Gastrocnemius medialis (tissue), 4 donors: ENCODE measurements around the gene ZNF407.

Experiments used
- CTCF ChIP-seq, 5 experiments: fragments of 450-650 bp in 3 of 5; fragments of 200-600 bp in 2 of 5; sonication (generic) in 2 of 5; IDR thresholded peaks in 4 of 5; conservative IDR thresholded peaks in 1 of 5; 1 replicate in 4 of 5; 2 replicates in 1 of 5; pipeline ENCODE4 v1.5.1; 2016 to 2019; ENCODE audit warnings: antibody characterized with exemption in 5 of 5, mild to moderate bottlenecking in 3 of 5, moderate library complexity in 3 of 5
- POLR2A ChIP-seq, 2 donors: fragments of 450-650 bp; IDR thresholded peaks; one replicate each; pipeline ENCODE4 v1.6.1; 2017; ENCODE audit warnings: antibody characterized with exemption in 2 of 2, mild to moderate bottlenecking in 2 of 2, moderate library complexity in 2 of 2

- TF ChIP-seq CTCF (IDR thresholded peaks at IDR 0.05 in 4 of 5, conservative IDR thresholded peaks at IDR 0.05 in 1 of 5) (no peak), POLR2A (IDR thresholded peaks at IDR 0.05) (no peak)
Observed at GRCh38 chr18:74689251-74689650, 91.6 kb downstream of the ZNF407 start.
